NCI-H82 (cell line): ENCODE data around the gene BCL2L13.

Experiments
- DNase-seq: peaks from one replicate; lab custom pipeline; 2025; lab: John Stamatoyannopoulos, UW

BCL2L13 gene

GRCh38 chr22:17638432-17639246 lies at the start of gene BCL2L13:
BCL2L13 (plus strand) TSS chr22:17638757; CDS start chr22:17655712, 16,955 bp downstream.
- peak; percentile 94 for DNase-seq

- DNase-seq = no peak
Measured at GRCh38 chr22:17589810-17590375, 48.7 kb upstream of the BCL2L13 start.

- DNase-seq = no peak
Measured at GRCh38 chr22:17590586-17590985, 48.0 kb upstream of the BCL2L13 start.

GRCh38 chr22:17592201-17592600 lies 46.4 kb upstream of the BCL2L13 start:
- no peak for DNase-seq

- no peak for DNase-seq
Measured at GRCh38 chr22:17596226-17596625, 42.3 kb upstream of the BCL2L13 start.

- no peak for DNase-seq
Measured at GRCh38 chr22:17597217-17597616, 41.3 kb upstream of the BCL2L13 start.

- no peak for DNase-seq
Measured at GRCh38 chr22:17598318-17598717, 40.2 kb upstream of the BCL2L13 start.

GRCh38 chr22:17601031-17601430 lies 37.5 kb upstream of the BCL2L13 start:
- DNase-seq = no peak

GRCh38 chr22:17603668-17604067 lies 34.9 kb upstream of the BCL2L13 start:
- DNase-seq = no peak

GRCh38 chr22:17606496-17606895 lies 32.1 kb upstream of the BCL2L13 start:
- peak; percentile 74 for DNase-seq

- no peak for DNase-seq
Measured at GRCh38 chr22:17607891-17608521, 30.6 kb upstream of the BCL2L13 start.

- no peak for DNase-seq
Measured at GRCh38 chr22:17612057-17612456, 26.5 kb upstream of the BCL2L13 start.

- DNase-seq = no peak
Measured at GRCh38 chr22:17613280-17613679, 25.3 kb upstream of the BCL2L13 start.

GRCh38 chr22:17627961-17628405 lies 10.6 kb upstream of the BCL2L13 start:
- no peak for DNase-seq

GRCh38 chr22:17628406-17629172 lies 10.0 kb upstream of the BCL2L13 start, which contains the start of gene ATP6V1E1:
ATP6V1E1 (minus strand) TSS chr22:17628749; CDS start chr22:17628635, 114 bp downstream.
- peak; percentile 94 for DNase-seq

GRCh38 chr22:17629173-17629489 lies 9.4 kb upstream of the BCL2L13 start:
- DNase-seq = no peak

- DNase-seq = no peak
Measured at GRCh38 chr22:17629641-17630040, 8.9 kb upstream of the BCL2L13 start.

- DNase-seq = no peak
Measured at GRCh38 chr22:17631076-17631565, 7.4 kb upstream of the BCL2L13 start.

- no peak for DNase-seq
Measured at GRCh38 chr22:17633217-17633997, 5.2 kb upstream of the BCL2L13 start.

- no peak for DNase-seq
Measured at GRCh38 chr22:17633998-17634323, 4.6 kb upstream of the BCL2L13 start.

GRCh38 chr22:17634696-17635095 lies 3.9 kb upstream of the BCL2L13 start:
- DNase-seq = no peak
